ENCODE data around the gene SPOCK1. TPM values are rescaled to one million over a fixed set of nuclear protein-coding genes. Genes with fewer than 3 reads are reported as not detected.

The SPOCK1 gene
- total and polyA plus RNA-seq, 2 experiments from 2014 or later: 8.2 to 10.5 TPM

DNA sequence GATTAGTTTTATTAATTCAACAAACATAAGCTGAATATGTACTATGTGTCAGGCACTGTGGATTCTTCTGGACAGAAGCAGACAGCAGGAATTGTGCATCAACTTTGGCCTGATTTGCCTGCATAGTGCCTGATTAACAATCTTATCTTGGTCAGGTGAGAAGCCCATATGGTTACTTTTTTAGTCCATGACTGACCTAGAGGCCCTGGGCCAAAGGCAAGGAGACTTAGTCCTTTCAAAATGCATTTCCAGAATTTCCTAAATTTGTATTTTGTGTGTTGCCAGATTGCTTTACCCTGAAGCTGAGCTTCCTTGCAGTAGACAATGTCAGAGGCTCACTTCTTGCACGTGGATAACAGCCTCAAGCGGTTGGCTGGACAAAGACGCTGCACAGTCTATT is 286.7 kb downstream of the SPOCK1 start:
- Histone ChIP-seq H4K20me1 (replicated peaks; ENCODE audit: insufficient read depth) (no peaks in the 10 kb centered on the region; the same call in 1 of the 2 replicates), H2AFZ (no peak overlapping the region), H3K27me3 (ENCODE audit: insufficient read depth) (no peaks in the 10 kb centered on the region), H3K4me1 (ENCODE audit: insufficient read depth) (no peaks in the 10 kb centered on the region), H3K79me2 (replicated peaks; ENCODE audit: insufficient read depth) (no peaks in the 10 kb centered on the region), H3K4me2 (no peak overlapping the region), H3K4me3 (no peak overlapping the region), H3K27ac (ENCODE audit: low read depth) (no peak overlapping the region), H3F3A (replicated peaks; ENCODE audit: low read depth) (no peaks in the 10 kb centered on the region), H3K36me3 (ENCODE audit: insufficient read depth) (no peaks in the 10 kb centered on the region), H3K9me2 (ENCODE audit: insufficient read depth) (peaks cover 12% of the 10 kb centered on the region)
- H3K9me3 Mint-ChIP-seq: no peaks in the 10 kb centered on the region
- no peak for DNase-seq (ENCODE audit: low spot score)
- no peak overlapping the region for H3K27ac Mint-ChIP-seq
- H3K27me3 Mint-ChIP-seq (ENCODE audit: insufficient read depth, low read depth, poor library complexity): peaks cover 2% of the 10 kb centered on the region
- ATAC-seq: no peak
- H3K36me3 Mint-ChIP-seq (ENCODE audit: low read depth): no peaks in the 10 kb centered on the region
- 0 out of 3 replicates have a peak, but pooled peaks cover 2% of the 10 kb centered on the region for H3K4me1 Mint-ChIP-seq
- H3K4me3 Mint-ChIP-seq: no peak overlapping the region
- TF ChIP-seq EZH2 (IDR thresholded peaks at IDR 0.05; ENCODE audit: low read depth, unreplicated experiment) (no peak), ZNF114 (CRISPR knock-in tag; IDR thresholded peaks at IDR 0.05) (no peak), EZH2phosphoT487 (IDR thresholded peaks at IDR 0.05; ENCODE audit: unreplicated experiment) (no peak), JUNB (IDR thresholded peaks at IDR 0.05; ENCODE audit: unreplicated experiment) (no peak), POLR2AphosphoS5 (IDR thresholded peaks at IDR 0.05; ENCODE audit: low read depth) (no peak), STAT1 (IDR thresholded peaks at IDR 0.05; ENCODE audit: unreplicated experiment) (no peak), CREB1 (CRISPR knock-in tag; IDR thresholded peaks at IDR 0.05; ENCODE audit: low read depth) (no peak), NANOG (IDR thresholded peaks at IDR 0.05; ENCODE audit: borderline replicate concordance) (no peak), ZNF331 (CRISPR knock-in tag; IDR thresholded peaks at IDR 0.05; ENCODE audit: low read depth) (no peak)
- TF ChIP-seq, protein P1, sequence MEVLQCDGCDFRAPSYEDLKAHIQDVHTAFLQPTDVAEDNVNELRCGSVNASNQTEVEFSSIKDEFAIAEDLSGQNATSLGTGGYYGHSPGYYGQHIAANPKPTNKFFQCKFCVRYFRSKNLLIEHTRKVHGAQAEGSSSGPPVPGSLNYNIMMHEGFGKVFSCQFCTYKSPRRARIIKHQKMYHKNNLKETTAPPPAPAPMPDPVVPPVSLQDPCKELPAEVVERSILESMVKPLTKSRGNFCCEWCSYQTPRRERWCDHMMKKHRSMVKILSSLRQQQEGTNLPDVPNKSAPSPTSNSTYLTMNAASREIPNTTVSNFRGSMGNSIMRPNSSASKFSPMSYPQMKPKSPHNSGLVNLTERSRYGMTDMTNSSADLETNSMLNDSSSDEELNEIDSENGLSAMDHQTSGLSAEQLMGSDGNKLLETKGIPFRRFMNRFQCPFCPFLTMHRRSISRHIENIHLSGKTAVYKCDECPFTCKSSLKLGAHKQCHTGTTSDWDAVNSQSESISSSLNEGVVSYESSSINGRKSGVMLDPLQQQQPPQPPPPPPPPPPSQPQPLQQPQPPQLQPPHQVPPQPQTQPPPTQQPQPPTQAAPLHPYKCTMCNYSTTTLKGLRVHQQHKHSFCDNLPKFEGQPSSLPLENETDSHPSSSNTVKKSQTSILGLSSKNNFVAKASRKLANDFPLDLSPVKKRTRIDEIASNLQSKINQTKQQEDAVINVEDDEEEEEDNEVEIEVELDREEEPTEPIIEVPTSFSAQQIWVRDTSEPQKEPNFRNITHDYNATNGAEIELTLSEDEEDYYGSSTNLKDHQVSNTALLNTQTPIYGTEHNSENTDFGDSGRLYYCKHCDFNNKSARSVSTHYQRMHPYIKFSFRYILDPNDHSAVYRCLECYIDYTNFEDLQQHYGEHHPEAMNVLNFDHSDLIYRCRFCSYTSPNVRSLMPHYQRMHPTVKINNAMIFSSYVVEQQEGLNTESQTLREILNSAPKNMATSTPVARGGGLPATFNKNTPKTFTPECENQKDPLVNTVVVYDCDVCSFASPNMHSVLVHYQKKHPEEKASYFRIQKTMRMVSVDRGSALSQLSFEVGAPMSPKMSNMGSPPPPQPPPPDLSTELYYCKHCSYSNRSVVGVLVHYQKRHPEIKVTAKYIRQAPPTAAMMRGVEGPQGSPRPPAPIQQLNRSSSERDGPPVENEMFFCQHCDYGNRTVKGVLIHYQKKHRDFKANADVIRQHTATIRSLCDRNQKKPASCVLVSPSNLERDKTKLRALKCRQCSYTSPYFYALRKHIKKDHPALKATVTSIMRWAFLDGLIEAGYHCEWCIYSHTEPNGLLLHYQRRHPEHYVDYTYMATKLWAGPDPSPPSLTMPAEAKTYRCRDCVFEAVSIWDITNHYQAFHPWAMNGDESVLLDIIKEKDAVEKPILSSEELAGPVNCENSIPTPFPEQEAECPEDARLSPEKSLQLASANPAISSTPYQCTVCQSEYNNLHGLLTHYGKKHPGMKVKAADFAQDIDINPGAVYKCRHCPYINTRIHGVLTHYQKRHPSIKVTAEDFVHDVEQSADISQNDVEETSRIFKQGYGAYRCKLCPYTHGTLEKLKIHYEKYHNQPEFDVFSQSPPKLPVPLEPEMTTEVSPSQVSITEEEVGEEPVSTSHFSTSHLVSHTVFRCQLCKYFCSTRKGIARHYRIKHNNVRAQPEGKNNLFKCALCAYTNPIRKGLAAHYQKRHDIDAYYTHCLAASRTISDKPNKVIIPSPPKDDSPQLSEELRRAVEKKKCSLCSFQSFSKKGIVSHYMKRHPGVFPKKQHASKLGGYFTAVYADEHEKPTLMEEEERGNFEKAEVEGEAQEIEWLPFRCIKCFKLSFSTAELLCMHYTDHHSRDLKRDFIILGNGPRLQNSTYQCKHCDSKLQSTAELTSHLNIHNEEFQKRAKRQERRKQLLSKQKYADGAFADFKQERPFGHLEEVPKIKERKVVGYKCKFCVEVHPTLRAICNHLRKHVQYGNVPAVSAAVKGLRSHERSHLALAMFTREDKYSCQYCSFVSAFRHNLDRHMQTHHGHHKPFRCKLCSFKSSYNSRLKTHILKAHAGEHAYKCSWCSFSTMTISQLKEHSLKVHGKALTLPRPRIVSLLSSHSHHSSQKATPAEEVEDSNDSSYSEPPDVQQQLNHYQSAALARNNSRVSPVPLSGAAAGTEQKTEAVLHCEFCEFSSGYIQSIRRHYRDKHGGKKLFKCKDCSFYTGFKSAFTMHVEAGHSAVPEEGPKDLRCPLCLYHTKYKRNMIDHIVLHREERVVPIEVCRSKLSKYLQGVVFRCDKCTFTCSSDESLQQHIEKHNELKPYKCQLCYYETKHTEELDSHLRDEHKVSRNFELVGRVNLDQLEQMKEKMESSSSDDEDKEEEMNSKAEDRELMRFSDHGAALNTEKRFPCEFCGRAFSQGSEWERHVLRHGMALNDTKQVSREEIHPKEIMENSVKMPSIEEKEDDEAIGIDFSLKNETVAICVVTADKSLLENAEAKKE (CRISPR knock-in tag; IDR thresholded peaks at IDR 0.05): no peak
- TF ChIP-seq, protein P2, sequence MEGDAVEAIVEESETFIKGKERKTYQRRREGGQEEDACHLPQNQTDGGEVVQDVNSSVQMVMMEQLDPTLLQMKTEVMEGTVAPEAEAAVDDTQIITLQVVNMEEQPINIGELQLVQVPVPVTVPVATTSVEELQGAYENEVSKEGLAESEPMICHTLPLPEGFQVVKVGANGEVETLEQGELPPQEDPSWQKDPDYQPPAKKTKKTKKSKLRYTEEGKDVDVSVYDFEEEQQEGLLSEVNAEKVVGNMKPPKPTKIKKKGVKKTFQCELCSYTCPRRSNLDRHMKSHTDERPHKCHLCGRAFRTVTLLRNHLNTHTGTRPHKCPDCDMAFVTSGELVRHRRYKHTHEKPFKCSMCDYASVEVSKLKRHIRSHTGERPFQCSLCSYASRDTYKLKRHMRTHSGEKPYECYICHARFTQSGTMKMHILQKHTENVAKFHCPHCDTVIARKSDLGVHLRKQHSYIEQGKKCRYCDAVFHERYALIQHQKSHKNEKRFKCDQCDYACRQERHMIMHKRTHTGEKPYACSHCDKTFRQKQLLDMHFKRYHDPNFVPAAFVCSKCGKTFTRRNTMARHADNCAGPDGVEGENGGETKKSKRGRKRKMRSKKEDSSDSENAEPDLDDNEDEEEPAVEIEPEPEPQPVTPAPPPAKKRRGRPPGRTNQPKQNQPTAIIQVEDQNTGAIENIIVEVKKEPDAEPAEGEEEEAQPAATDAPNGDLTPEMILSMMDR (conservative IDR thresholded peaks at IDR 0.05; ENCODE audit: low read depth in 2 of 2): no peak
- TF ChIP-seq, protein P3, sequence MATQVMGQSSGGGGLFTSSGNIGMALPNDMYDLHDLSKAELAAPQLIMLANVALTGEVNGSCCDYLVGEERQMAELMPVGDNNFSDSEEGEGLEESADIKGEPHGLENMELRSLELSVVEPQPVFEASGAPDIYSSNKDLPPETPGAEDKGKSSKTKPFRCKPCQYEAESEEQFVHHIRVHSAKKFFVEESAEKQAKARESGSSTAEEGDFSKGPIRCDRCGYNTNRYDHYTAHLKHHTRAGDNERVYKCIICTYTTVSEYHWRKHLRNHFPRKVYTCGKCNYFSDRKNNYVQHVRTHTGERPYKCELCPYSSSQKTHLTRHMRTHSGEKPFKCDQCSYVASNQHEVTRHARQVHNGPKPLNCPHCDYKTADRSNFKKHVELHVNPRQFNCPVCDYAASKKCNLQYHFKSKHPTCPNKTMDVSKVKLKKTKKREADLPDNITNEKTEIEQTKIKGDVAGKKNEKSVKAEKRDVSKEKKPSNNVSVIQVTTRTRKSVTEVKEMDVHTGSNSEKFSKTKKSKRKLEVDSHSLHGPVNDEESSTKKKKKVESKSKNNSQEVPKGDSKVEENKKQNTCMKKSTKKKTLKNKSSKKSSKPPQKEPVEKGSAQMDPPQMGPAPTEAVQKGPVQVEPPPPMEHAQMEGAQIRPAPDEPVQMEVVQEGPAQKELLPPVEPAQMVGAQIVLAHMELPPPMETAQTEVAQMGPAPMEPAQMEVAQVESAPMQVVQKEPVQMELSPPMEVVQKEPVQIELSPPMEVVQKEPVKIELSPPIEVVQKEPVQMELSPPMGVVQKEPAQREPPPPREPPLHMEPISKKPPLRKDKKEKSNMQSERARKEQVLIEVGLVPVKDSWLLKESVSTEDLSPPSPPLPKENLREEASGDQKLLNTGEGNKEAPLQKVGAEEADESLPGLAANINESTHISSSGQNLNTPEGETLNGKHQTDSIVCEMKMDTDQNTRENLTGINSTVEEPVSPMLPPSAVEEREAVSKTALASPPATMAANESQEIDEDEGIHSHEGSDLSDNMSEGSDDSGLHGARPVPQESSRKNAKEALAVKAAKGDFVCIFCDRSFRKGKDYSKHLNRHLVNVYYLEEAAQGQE (IDR thresholded peaks at IDR 0.05; ENCODE audit: unreplicated experiment): no peak
- TF ChIP-seq, protein P4, sequence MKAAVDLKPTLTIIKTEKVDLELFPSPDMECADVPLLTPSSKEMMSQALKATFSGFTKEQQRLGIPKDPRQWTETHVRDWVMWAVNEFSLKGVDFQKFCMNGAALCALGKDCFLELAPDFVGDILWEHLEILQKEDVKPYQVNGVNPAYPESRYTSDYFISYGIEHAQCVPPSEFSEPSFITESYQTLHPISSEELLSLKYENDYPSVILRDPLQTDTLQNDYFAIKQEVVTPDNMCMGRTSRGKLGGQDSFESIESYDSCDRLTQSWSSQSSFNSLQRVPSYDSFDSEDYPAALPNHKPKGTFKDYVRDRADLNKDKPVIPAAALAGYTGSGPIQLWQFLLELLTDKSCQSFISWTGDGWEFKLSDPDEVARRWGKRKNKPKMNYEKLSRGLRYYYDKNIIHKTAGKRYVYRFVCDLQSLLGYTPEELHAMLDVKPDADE (IDR thresholded peaks at IDR 0.05): no peak

All from GM23338 (cell line).